HepG2 (cell line): ENCODE data around the gene DBNDD1. TPM values are rescaled to one million over a fixed set of nuclear protein-coding genes. Genes with fewer than 3 reads are reported as not detected.

Source experiments
- BRD4 ChIP-seq: sonication (generic); formaldehyde crosslinking; IDR thresholded peaks from 2 replicates; pipeline ENCODE4 v1.4.0; 2020; ENCODE audit warnings: missing genetic modification reagents
- EHMT2 ChIP-seq: fragments of 200-600 bp; sonication (generic); IDR thresholded peaks from 2 replicates; pipeline ENCODE4 v1.7.0; 2017; ENCODE audit warnings: antibody characterized with exemption, low read depth, low read length, borderline replicate concordance
- ESRRA ChIP-seq: sonication (generic); formaldehyde crosslinking; IDR thresholded peaks from 2 replicates; pipeline ENCODE4 v1.5.1; 2020; ENCODE audit warnings: mild to moderate bottlenecking, low read depth, missing genetic modification reagents
- FOSL1 ChIP-seq: sonication (generic); formaldehyde crosslinking; IDR thresholded peaks from 2 replicates; pipeline ENCODE4 v1.9.0; 2021; ENCODE audit warnings: missing genetic modification reagents, borderline replicate concordance
- ISX ChIP-seq: sonication (generic); formaldehyde crosslinking; conservative IDR thresholded peaks from 2 replicates; pipeline ENCODE4 v1.5.0; 2020; ENCODE audit warnings: missing genetic modification reagents
- MTA3 ChIP-seq: sonication (generic); formaldehyde crosslinking; IDR thresholded peaks from 2 replicates; pipeline ENCODE4 v1.4.0; 2020; ENCODE audit warnings: missing genetic modification reagents
- NFIB ChIP-seq: sonication (generic); formaldehyde crosslinking; IDR thresholded peaks from 2 replicates; pipeline ENCODE4 v1.9.0; 2021; ENCODE audit warnings: missing genetic modification reagents, mild to moderate bottlenecking, borderline replicate concordance
- PPARG ChIP-seq: conservative IDR thresholded peaks from 2 replicates; pipeline ENCODE4 v1.6.1; 2016; ENCODE audit warnings: missing biosample characterization, missing genetic modification reagents
- SAP130 ChIP-seq: IDR thresholded peaks from 2 replicates; pipeline ENCODE4 v1.6.1; 2016; ENCODE audit warnings: low read depth
- SMAD3 ChIP-seq: sonication (generic); formaldehyde crosslinking; IDR thresholded peaks from 2 replicates; pipeline ENCODE4 v1.4.0; 2020; ENCODE audit warnings: missing genetic modification reagents
- SOX5 ChIP-seq: IDR thresholded peaks from 2 replicates; pipeline ENCODE4 v1.6.1; 2016; ENCODE audit warnings: borderline replicate concordance
- TARDBP ChIP-seq: sonication (generic); formaldehyde crosslinking; IDR thresholded peaks from 2 replicates; pipeline ENCODE4 v1.8.0; 2022; ENCODE audit warnings: mild to moderate bottlenecking, missing genetic modification reagents
- ZBTB21 ChIP-seq: sonication (generic); formaldehyde crosslinking; IDR thresholded peaks from 2 replicates; pipeline ENCODE4 v1.4.0; 2020; ENCODE audit warnings: missing genetic modification reagents
- ZBTB37 ChIP-seq: sonication (generic); formaldehyde crosslinking; IDR thresholded peaks from 2 replicates; pipeline ENCODE4 v1.4.0; 2020; ENCODE audit warnings: mild to moderate bottlenecking, missing genetic modification reagents
- ZFP36L2 ChIP-seq: sonication (generic); formaldehyde crosslinking; IDR thresholded peaks from 2 replicates; pipeline ENCODE4 v1.4.0; 2020; ENCODE audit warnings: missing genetic modification reagents
- ZFP62 ChIP-seq: sonication (generic); formaldehyde crosslinking; IDR thresholded peaks from 2 replicates; pipeline ENCODE4 v1.4.0; 2020; ENCODE audit warnings: missing genetic modification reagents
- ZFX ChIP-seq: sonication (generic); formaldehyde crosslinking; IDR thresholded peaks from 2 replicates; pipeline ENCODE4 v1.4.0; 2020; ENCODE audit warnings: mild to moderate bottlenecking, low read depth, missing genetic modification reagents, moderate library complexity
- ZNF24 ChIP-seq: fragments of 450-650 bp; IDR thresholded peaks from 2 replicates; pipeline ENCODE4 v1.6.1; 2017; ENCODE audit warnings: antibody characterized with exemption, mild to moderate bottlenecking
- ZNF280B ChIP-seq: sonication (generic); formaldehyde crosslinking; IDR thresholded peaks from 2 replicates; pipeline ENCODE4 v1.5.0; 2020; ENCODE audit warnings: missing genetic modification reagents, mild to moderate bottlenecking, borderline replicate concordance
- ZNF468 ChIP-seq: sonication (generic); formaldehyde crosslinking; IDR thresholded peaks from 2 replicates; pipeline ENCODE4 v1.8.0; 2022; ENCODE audit warnings: mild to moderate bottlenecking, moderate library complexity, missing genetic modification reagents
- ZNF572 ChIP-seq: sonication (generic); formaldehyde crosslinking; IDR thresholded peaks from 2 replicates; pipeline ENCODE4 v1.5.1; 2020; ENCODE audit warnings: mild to moderate bottlenecking, missing genetic modification reagents
- ZNF670 ChIP-seq: sonication (generic); formaldehyde crosslinking; IDR thresholded peaks from 2 replicates; pipeline ENCODE4 v1.8.0; 2022; ENCODE audit warnings: mild to moderate bottlenecking, missing genetic modification reagents, borderline replicate concordance
- ZNF800 ChIP-seq: sonication (generic); formaldehyde crosslinking; IDR thresholded peaks from 2 replicates; pipeline ENCODE4 v1.4.0; 2020; ENCODE audit warnings: missing genetic modification reagents
- ZNF816 ChIP-seq: sonication (generic); formaldehyde crosslinking; IDR thresholded peaks from 2 replicates; pipeline ENCODE4 v1.8.0; 2022; ENCODE audit warnings: missing genetic modification reagents, mild to moderate bottlenecking, borderline replicate concordance
- ZSCAN9 ChIP-seq: IDR thresholded peaks from 2 replicates; pipeline ENCODE4 v1.6.1; 2016; ENCODE audit warnings: borderline replicate concordance
- polyA plus RNA-seq, 8 experiments: library from polyadenylated mRNA; depleted of rRNA in 3 of 8; stranded (reverse) in 7 of 8; unstranded in 1 of 8; fragments of >200 nt; fragmentation: Illumina TruSeq in 4 of 8; extraction: Trizol in 4 of 8; gene quantifications; 2 replicates each; pipeline versions ENCODE4 v1.2.1 to v1.2.3, GENCODE V29; 2011 to 2016; ENCODE audit warnings: low read depth in 4 of 8, missing spikeins in 1 of 8, mixed read lengths in 1 of 8; ENCODE audit not compliant: insufficient read depth in 1 of 8
- total RNA-seq, 5 experiments: library from RNA; depleted of rRNA; stranded (reverse); fragments of >200 nt; fragmentation: Illumina TruSeq; extraction: Trizol; gene quantifications; 2 replicates each; pipeline ENCODE4 v1.2.3, GENCODE V29; 2016; ENCODE audit warnings: low read depth in 1 of 5
- TF ChIP-seq, protein P1 (sequence below): sonication (generic); IDR thresholded peaks from 2 replicates; pipeline ENCODE4 v1.6.1; 2016; ENCODE audit warnings: low read depth, borderline replicate concordance

DBNDD1 gene
- total and polyA plus RNA-seq, 2 of the 13 experiments (the other 11 are each of a cell fraction or from before 2014, with no cell fraction given), result 17.0 to 40.4 TPM

GRCh38 chr16:90046122-90046970 lies 27.1 kb upstream of the DBNDD1 start (continued):
- TF ChIP-seq, protein P1, sequence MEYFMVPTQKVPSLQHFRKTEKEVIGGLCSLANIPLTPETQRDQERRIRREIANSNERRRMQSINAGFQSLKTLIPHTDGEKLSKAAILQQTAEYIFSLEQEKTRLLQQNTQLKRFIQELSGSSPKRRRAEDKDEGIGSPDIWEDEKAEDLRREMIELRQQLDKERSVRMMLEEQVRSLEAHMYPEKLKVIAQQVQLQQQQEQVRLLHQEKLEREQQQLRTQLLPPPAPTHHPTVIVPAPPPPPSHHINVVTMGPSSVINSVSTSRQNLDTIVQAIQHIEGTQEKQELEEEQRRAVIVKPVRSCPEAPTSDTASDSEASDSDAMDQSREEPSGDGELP, result no peak
- TF ChIP-seq ZNF800 (CRISPR knock-in tag), result no peak
- TF ChIP-seq FOSL1 (CRISPR knock-in tag), result no peak
- no peak for TF ChIP-seq SOX5
- TF ChIP-seq NFIB, result no peak
- TF ChIP-seq EHMT2, result no peak
- no peak for TF ChIP-seq ESRRA (CRISPR knock-in tag)
- no peak for TF ChIP-seq PPARG (CRISPR knock-in tag)
- TF ChIP-seq ZBTB37, result no peak
- no peak for TF ChIP-seq ZFP62 (CRISPR knock-in tag)
- TF ChIP-seq ZFX (CRISPR knock-in tag), result no peak
- TF ChIP-seq ZNF670 (CRISPR knock-in tag), result no peak
- TF ChIP-seq TARDBP (CRISPR knock-in tag), result no peak
- no peak for TF ChIP-seq BRD4
- TF ChIP-seq SMAD3 (CRISPR knock-in tag), result no peak
- TF ChIP-seq ZNF572 (CRISPR knock-in tag), result 0 out of 2 replicates have a peak, but pooled peaks have one; percentile 11
- no peak for TF ChIP-seq ZNF280B (CRISPR knock-in tag)
- no peak for TF ChIP-seq SAP130
- no peak for TF ChIP-seq ZBTB21 (CRISPR knock-in tag)
- no peak for TF ChIP-seq ISX
- TF ChIP-seq ZFP36L2, result no peak
- TF ChIP-seq MTA3, result no peak
- no peak for TF ChIP-seq ZSCAN9 (CRISPR knock-in tag)
- TF ChIP-seq ZNF24, result no peak
- no peak for TF ChIP-seq ZNF468
- TF ChIP-seq ZNF816 (CRISPR knock-in tag), result no peak
